ENCODE results near the gene GANAB.
"Not testable (repeated sequence)": the region's sequence is repeated elsewhere in the genome, so short reads cannot be mapped to it uniquely, and the experiment has no call there.

GANAB gene

GRCh38 chr11:62666259-62666926 is 20.0 kb upstream of the GANAB start:
- no peak for DNase-seq

- DNase-seq = no peak
Observed at GRCh38 chr11:62665599-62666258, 19.3 kb upstream of the GANAB start.

- DNase-seq = peak; percentile 82
Observed at GRCh38 chr11:62665075-62665598, 18.7 kb upstream of the GANAB start, which contains the start of the genes C11orf98 and CSKMT. C11orf98 (minus strand) TSS chr11:62665210; CDS start chr11:62665169, 41 bp downstream. CSKMT (plus strand) TSS chr11:62665312; CDS start chr11:62665880, 568 bp downstream.

GRCh38 chr11:62664405-62665074 is 18.1 kb upstream of the GANAB start:
- DNase-seq = peak; percentile 21

GRCh38 chr11:62656796-62657429 is 10.5 kb upstream of the GANAB start:
- DNase-seq = no peak

GRCh38 chr11:62654297-62654696 is 7.9 kb upstream of the GANAB start:
- DNase-seq = no peak

GRCh38 chr11:62652161-62653006 is 6.0 kb upstream of the GANAB start:
- no peak for DNase-seq

GRCh38 chr11:62650283-62650682 is 3.9 kb upstream of the GANAB start:
- not testable (repeated sequence) for DNase-seq

GRCh38 chr11:62649486-62649885 is 3.1 kb upstream of the GANAB start:
- no peak for DNase-seq

GRCh38 chr11:62648967-62649364 is 2.6 kb upstream of the GANAB start:
- no peak for DNase-seq

- DNase-seq = no peak
Observed at GRCh38 chr11:62648185-62648966, 2.0 kb upstream of the GANAB start.

- no peak for DNase-seq
Observed at GRCh38 chr11:62647609-62648005, 1.2 kb upstream of the GANAB start.

GRCh38 chr11:62646825-62647608 is 604 bp upstream of the GANAB start:
- no peak for DNase-seq

- DNase-seq = no peak
Observed at GRCh38 chr11:62645671-62645945, 805 bp downstream of the GANAB start.

- no peak for DNase-seq
Observed at GRCh38 chr11:62644220-62644619, 2.2 kb downstream of the GANAB start.

- no peak for DNase-seq
Observed at GRCh38 chr11:62632492-62632891, 13.9 kb downstream of the GANAB start.

- DNase-seq = no peak
Observed at GRCh38 chr11:62627713-62628112, 18.7 kb downstream of the GANAB start.

GRCh38 chr11:62622476-62623089 is 23.8 kb downstream of the GANAB start:
- no peak for DNase-seq

- DNase-seq = peak; percentile 99
Observed at GRCh38 chr11:62621567-62622470, 24.6 kb downstream of the GANAB start, which contains the start of gene B3GAT3. B3GAT3 (minus strand) TSS chr11:62621986; CDS start chr11:62621947, 39 bp downstream.
